ENCODE measurements around the gene APOBEC2.

The APOBEC2 gene

DNA sequence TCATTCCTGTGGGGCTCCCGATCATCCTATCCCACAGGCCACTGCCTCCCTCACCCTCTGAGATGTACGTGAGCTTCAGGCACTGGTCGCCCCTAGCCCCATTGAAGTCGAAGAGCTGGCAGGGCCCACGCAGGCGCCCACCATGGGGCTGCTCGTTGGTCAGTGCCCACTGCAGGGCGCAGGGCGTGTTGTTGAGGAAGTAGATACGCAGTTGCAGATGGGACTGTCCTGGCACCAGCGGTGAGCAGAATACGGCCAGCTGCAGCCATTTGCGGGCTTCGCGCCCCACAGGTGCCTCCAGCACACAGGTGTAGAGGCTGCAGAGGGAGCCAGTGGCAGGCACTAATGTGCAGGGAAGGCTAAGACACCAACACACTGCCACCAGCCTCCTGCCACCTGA is 20.2 kb upstream of the APOBEC2 start:
- no peak for TF ChIP-seq CTCF (IDR thresholded peaks at IDR 0.05; ENCODE audit: insufficient read depth, low read length, missing control alignments)
- no peak overlapping the region for H3K4me3 ChIP-seq (ENCODE audit: low read depth, low read length)
- ChIA-PET POLR2A (no interaction called here), CTCF (interaction anchor here (9.1 kb wide), 1 partner anchor 20 kb away, joined by 90 read pairs; the partner anchor contains the start of gene APOBEC2)
- no peak for DNase-seq (ENCODE audit: low read depth, low spot score)

GRCh38 chr6:41033776-41034175 is 19.2 kb upstream of the APOBEC2 start:
- CTCF ChIA-PET: interaction anchor here (1.2 to 9.1 kb wide), 3 partner anchors 19 to 140 kb away, joined by 3 to 90 read pairs (median 5); partner anchors contain the start of gene APOBEC2

GRCh38 chr6:41036186-41036585 is 16.8 kb upstream of the APOBEC2 start:
- CTCF ChIA-PET: interaction anchor here (0.7 to 9.1 kb wide), 9 partner anchors 9 to 142 kb away, joined by 3 to 90 read pairs (median 5); partner anchors contain the start of gene APOBEC2
- POLR2A ChIA-PET: no interaction called here
- DNase-seq (ENCODE audit: low read depth, low spot score): no peak
- no peak for TF ChIP-seq CTCF (IDR thresholded peaks at IDR 0.05; ENCODE audit: insufficient read depth, low read length, missing control alignments)
- no peak overlapping the region for H3K4me3 ChIP-seq (ENCODE audit: low read depth, low read length)

More at GRCh38 chr6:41033776-41034175, 19.2 kb upstream of the APOBEC2 start:
- POLR2A ChIA-PET: no interaction called here
- TF ChIP-seq CTCF (IDR thresholded peaks at IDR 0.05; ENCODE audit: insufficient read depth, low read length, missing control alignments): no peak
- H3K4me3 ChIP-seq (ENCODE audit: low read depth, low read length): no peak overlapping the region
- no peak for DNase-seq (ENCODE audit: low read depth, low spot score)

DNA sequence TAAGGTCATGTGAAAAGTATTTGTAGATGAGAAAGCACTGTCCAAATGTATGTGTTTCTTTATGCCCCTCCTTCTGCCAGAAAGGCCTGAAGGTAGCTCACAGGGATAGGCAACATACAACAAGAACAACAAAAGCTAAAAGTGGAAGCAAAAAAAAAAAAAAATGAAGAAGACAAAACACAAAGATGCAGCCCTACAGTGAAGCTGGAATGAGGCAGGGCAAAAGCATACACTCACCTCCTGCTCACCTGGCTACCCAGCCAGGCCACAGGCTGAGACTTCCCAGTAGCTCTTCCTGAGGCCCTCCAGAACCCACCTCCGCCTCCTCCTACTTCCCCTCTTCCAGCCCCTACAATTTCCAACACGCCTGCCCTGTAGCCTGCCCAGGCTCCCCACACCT is 16.4 kb upstream of the APOBEC2 start:
- ChIA-PET CTCF (interaction anchor here (0.7 to 9.1 kb wide), 9 partner anchors 9 to 143 kb away, joined by 3 to 90 read pairs (median 5); partner anchors contain the start of gene APOBEC2), POLR2A (no interaction called here)
- DNase-seq (ENCODE audit: low read depth, low spot score): no peak
- no peak for TF ChIP-seq CTCF (IDR thresholded peaks at IDR 0.05; ENCODE audit: insufficient read depth, low read length, missing control alignments)
- H3K4me3 ChIP-seq (ENCODE audit: low read depth, low read length): no peak overlapping the region

DNA sequence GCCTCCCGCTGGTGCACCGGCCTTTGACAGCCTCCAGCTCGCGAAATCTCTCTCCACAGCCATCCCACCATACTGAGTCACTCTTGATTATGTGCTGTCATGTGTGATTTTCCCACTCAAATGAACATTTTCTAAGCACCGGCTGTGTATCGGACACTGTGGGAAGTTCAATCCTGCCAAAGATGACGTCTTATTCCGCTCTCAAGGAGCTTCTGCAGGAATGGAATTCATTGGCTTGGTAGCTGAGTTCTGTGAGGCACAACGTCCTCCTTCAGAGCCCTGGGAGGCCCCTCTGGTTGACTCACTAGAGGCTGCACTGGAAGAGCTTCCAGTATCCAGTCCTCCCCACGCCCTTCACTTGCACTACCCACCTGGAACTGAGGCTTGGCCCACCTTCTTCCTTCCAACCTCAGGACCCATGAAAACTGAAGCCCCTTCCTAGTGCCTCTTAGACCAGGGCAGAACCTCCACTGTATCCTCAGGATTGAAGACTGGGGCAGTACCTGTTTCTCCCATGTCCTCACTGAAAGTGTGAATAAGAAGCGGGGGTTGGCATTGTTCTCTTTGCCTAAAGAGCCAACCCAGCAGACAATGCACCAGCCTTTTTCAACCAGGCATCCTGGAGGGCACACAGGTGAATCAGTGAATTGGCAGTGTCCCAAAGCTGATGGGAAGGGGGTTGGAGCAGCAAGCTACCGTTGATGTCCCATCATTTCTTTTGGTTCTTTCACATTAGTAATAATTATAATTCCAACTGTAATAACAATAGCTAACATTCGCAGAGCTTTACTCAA is 15.7 kb upstream of the APOBEC2 start:
- H3K4me3 ChIP-seq (ENCODE audit: low read depth, low read length): no peak overlapping the region
- POLR2A ChIA-PET: no interaction called here
- DNase-seq (ENCODE audit: low read depth, low spot score): no peak
- CTCF ChIA-PET: interaction anchor here (0.8 to 9.1 kb wide), 12 partner anchors 9 to 151 kb away, joined by 3 to 90 read pairs (median 5); partner anchors contain the start of gene APOBEC2
- no peak for TF ChIP-seq CTCF (IDR thresholded peaks at IDR 0.05; ENCODE audit: insufficient read depth, low read length, missing control alignments)

- CTCF ChIA-PET: interaction anchor here (0.8 to 9.1 kb wide), 11 partner anchors 8 to 151 kb away, joined by 3 to 99 read pairs (median 6); partner anchors contain the start of gene APOBEC2
- no peak overlapping the region for H3K4me3 ChIP-seq (ENCODE audit: low read depth, low read length)
- POLR2A ChIA-PET: no interaction called here
- TF ChIP-seq CTCF (IDR thresholded peaks at IDR 0.05; ENCODE audit: insufficient read depth, low read length, missing control alignments): no peak
- no peak for DNase-seq (ENCODE audit: low read depth, low spot score)
Measured at GRCh38 chr6:41038205-41038604, 14.8 kb upstream of the APOBEC2 start.
